ENCODE measurements around the gene SYVN1.
A peak's percentile ranks its signal among the peaks of the same experiment; 100 is the strongest.
"Not testable (repeated sequence)": the region's sequence is repeated elsewhere in the genome, so short reads cannot be mapped to it uniquely, and the experiment has no call there.

SYVN1 gene

GRCh38 chr11:65151331-65151899 lies 17.1 kb upstream of the SYVN1 start:
- DNase-seq (ENCODE audit: low read depth in 3 of 3), result no peak

DNA sequence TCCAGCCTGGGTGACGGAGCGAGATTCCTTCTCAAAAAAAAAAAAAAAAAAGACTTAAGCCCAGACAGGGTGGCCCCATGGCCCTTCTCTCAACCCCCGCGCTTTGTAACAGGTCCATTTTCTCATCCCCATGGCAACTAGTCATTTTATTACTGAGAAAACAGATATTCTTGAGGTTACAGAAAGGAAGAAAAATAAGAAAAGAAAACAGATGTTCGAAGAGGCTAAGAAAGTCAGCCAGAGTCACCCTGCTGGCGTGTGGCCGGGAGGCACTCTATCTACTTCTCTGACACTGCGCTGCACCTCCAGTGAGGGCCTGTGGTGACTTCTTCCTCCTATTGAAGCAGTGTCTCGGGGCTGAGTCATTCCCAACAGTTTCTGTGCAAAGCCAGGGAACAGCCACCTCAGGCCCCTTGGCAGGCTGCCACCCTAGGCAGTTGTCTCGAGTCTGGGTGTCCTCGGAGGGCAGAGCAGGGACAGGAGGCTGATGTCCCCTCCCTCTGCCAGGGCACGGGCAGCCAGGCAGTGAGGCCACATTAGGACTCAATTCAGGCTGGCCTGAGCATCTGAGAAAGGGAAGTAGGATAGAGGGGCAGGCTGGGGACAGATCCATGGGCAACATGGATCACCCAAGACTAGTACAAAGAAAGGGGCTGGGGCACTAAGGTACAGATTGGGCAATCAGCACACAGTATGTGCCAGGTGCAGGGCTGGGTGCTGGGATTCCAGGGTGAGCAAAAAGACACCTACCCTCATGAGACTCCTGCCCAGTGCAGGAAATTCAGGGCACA lies 16.4 kb upstream of the SYVN1 start:
- DNase-seq (ENCODE audit: low read depth in 3 of 3), result no peak

GRCh38 chr11:65150131-65150508 lies 15.8 kb upstream of the SYVN1 start:
- not testable (repeated sequence) for DNase-seq (ENCODE audit: low read depth in 3 of 3)

DNA sequence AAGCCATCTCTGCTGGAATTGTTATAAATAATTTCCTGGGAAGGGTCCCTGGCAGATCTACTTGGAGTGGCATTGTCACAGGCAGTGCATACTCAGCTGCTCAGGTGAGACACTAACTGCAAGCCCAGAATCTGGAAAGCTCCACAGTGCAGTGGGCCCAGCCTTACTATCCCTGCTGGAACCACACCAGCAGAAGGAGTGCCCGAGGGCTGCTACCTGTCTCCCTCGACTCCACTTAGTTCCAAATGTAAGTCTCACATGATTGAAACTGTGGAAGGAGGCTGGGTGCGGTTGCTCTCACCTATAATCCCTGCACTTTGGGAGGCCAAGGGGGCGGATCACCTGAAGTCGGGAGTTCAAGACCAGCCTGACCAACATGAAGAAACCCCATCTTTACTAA lies 14.3 kb upstream of the SYVN1 start:
- DNase-seq (ENCODE audit: low read depth in 3 of 3), result no peak

DNA sequence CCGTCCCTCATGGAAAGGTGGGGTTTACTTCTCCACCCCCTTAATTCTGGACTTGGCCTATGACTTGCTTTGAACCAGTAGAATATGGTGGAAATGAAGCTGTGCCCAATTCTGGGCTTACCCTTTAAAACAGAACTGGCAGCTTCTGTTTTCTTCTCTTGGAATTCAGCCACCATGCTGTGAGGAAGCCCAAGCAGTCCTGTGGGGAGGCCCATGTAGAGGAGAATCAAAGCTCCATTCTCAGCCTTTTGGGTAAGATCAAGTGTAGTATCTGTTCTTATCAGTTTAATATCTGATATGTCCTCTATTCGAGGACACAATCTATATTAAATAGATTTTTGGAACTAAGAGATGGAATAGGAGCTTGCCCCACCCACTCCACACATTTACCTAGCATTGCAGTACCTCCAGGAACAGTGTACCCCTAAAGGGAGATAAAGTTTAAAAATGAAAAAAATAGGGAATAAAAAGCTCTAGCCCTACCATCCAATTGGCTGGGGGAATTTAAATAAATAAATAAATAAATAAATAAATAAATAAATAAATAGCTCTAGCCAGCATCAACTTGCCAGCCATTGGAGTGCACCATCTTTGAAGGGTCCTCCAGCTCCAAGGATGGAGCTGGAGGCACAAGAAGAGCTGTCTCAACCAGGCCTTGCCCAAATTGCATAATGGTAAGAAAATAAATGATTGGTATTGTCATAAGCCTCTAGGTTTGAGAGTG lies 13.2 kb upstream of the SYVN1 start:
- no peak for DNase-seq (ENCODE audit: low read depth in 3 of 3)

GRCh38 chr11:65141896-65142494 lies 7.7 kb upstream of the SYVN1 start:
- DNase-seq (ENCODE audit: low read depth in 3 of 3), result no peak

- DNase-seq (ENCODE audit: low read depth in 3 of 3), result no peak
These were observed 2.3 kb upstream of the SYVN1 start for GRCh38 chr11:65136515-65137096.

GRCh38 chr11:65135633-65136145 lies 1.4 kb upstream of the SYVN1 start:
- no peak for DNase-seq (ENCODE audit: low read depth in 3 of 3)

- DNase-seq (ENCODE audit: low read depth in 3 of 3), result peak; percentile 50 to 73 (median 69)
These were observed 773 bp upstream of the SYVN1 start for GRCh38 chr11:65134952-65135632.

- DNase-seq (ENCODE audit: low read depth in 3 of 3), result no peak
These were observed 595 bp downstream of the SYVN1 start for GRCh38 chr11:65133724-65134123.

GRCh38 chr11:65132988-65133700 lies 1.2 kb downstream of the SYVN1 start:
- DNase-seq (ENCODE audit: low read depth in 3 of 3), result no peak

DNA sequence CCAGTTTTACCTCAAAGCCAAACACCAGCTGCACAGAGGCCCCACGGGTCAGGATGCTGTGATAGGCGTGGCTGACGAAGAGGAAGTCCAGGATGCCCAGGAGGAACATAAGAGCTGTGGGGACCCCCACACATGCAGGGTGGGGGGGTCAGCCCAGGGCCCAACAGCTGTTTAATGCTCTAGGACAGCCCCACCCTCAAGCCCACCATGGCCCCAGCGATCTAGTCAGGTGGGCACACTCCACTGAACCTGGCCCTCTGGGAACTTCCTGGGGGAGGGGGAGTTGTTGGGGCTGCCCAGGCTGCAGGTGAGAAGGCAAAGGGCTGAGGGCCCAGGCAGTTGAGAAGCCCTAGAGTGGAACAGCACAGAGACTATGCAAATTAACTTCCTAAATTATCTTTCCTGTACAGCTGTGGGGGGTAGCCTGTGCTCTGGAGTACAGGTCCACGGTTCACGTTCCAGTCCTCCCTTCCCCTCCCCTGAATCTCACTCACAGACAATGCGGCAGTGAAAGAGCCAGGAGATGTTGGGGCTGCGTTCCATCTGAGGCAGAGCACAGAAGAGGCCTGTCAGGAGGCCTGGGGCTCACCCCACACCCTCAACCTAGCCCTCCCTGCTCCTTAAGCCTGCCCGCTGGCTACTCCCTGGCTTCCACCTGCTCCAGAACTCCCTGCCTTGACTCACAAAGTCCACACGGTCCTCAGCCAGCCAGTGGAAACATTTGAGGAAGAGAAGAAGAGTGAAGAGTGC lies 1.9 kb downstream of the SYVN1 start:
- DNase-seq (ENCODE audit: low read depth in 3 of 3), result no peak

DNA sequence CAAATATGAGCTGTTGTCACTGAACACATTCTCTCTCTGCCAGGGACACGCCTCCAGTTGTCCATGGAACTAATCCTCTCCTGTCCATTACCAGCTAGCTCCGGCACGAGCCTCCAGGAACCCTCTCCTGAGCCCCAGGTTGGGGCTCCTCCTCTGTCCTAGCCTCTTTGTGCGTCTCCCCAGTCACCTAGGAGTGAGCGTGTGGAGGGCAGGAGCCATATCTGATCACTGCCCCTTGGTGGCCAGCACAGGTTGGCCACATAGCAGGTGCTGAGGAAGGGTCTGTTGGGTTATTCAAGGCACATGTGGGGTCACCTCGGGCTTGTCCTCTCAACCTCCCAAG lies 2.5 kb downstream of the SYVN1 start:
- DNase-seq (ENCODE audit: low read depth in 3 of 3), result no peak

DNA sequence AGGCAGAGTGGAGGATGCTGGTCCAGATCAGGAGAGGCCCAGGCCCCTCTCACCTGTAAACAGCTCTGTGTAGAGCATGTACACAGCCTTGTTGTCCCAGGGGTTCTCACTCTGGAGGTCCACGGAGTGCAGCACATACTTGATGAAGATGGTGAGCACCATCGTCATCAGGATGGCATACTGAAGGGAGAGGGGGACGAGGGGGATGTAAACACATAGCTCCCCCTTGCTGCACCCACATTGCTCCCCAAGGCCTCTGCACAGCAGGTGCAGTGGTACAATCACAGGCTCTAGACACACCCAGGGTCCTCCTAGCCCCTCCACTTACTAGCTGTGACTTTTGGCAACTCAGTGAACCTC lies 2.9 kb downstream of the SYVN1 start:
- no peak for DNase-seq (ENCODE audit: low read depth in 3 of 3)

DNA sequence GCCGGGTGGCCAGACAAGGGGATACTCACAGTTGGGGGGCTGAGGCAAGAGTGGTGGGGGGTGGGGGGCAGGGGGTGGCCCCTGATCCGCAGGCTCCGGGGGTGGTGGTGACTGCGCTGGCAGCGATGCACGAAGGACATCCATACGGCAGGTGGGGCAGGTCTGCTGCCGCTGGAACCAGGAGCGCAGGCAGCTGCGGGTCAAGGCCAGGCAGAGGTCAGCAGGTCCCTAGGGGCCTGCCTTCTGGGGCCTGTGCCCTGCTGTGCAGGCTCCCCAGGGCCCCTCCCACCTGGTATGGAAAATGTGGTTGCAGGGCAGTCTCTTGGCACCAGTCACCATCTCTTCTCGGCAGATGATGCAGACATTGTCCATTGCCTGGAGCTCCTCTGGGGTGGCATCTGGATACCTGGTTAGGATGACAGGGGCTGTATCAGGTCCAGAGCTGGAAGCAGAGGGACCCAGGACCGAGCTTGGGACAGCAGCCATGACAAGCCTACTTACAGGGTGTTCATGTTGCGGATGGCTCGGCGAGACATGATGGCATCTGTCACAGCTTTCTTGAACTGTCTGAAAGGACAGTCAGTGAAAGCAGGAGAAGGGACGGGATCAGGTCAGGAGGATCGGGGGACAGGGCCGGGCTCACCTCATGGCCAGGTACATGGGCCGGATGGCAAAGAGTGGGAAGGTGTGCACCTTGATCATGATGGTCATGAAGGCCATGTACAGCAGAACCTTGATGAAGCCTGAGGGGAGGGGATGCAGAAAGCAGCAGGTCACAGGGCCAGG lies 3.5 kb downstream of the SYVN1 start:
- no peak for DNase-seq (ENCODE audit: low read depth in 3 of 3)

- no peak for DNase-seq (ENCODE audit: low read depth in 3 of 3)
These were observed 4.5 kb downstream of the SYVN1 start for GRCh38 chr11:65129649-65130441.

DNA sequence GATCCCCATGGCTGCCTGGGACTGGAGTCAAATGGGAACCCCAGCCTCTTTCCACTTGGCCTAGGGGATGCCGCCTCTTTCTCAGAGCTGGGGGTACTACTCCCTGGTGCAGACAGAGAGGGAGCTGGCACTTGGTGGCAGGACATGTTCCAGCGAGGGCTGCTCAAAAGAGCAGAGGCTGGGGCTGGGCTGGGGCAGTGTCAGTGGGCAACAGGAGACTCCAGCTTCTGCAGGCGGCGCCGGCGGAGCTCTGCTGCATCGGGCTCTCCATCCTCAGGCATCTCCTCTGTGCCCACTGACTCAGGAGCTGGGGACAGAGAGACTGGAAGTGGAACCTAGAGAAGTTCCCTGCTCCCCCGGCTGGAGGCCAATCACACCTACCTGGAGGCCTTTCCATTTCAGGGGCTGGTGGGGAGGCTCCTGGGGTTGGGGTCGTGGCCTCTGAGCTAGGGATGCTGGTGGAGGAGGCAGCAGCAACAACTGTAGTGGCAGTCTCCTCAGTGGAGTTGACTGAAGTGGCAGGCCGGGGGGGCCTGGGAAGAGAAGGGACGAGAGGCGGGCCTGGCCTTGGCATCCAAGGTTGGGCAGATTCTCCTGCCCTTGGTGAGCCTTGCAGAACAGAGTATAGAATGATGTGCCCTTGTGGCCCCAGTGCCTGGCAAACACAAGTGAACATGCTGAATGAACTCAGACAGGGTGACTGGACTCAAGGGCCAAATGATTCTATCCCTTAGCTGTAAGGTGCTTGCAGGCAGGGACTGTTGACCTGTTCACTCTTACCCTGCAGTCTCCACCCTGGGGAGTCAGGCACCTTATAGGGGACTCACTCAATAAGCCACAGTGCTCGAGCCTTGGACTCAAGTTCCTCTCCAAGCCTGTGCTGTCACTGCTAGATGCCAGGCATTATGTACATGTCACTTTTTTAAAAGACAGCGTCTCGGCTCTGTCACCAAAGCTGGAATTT lies 5.9 kb downstream of the SYVN1 start:
- DNase-seq (ENCODE audit: low read depth in 3 of 3), result no peak
